ENCODE results near the gene CDH12. TPM values are rescaled to one million over a fixed set of nuclear protein-coding genes. Genes with fewer than 3 reads are reported as not detected.
A peak's percentile ranks its signal among the peaks of the same experiment; 100 is the strongest.

Gene CDH12
- total and polyA plus RNA-seq, 4 donors, result 0.02 to 0.33 (median 0.17) TPM; not detected in 1

DNA sequence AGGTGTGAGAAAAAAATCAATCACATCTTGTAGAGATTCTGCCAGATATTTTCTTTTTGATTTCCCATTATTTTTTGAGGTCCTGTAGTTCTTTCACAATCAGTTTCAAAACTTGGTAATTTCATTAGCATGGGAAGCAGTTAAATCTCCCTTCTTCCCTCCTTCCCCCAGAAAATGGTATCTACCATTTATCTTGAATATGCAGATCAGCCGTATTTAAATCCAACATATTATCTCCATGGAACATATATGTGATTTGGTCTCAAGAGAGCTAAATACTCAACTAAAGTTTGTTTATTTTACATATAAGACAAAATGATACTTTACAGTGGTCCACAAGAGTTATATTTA lies 1034.8 kb downstream of the CDH12 start:
- DNase-seq (ENCODE audit: low spot score), result no peak
- Histone ChIP-seq H3K27me3 (ENCODE audit: control insufficient read depth in 4 of 4, insufficient read depth in 4 of 4, low read length in 3 of 4) (no peaks in the 10 kb centered on the region), H3K36me3 (ENCODE audit: control insufficient read depth in 4 of 4, insufficient read depth in 3 of 4, low read depth in 1 of 4, low read length in 3 of 4) (no peaks in the 10 kb centered on the region), H3K27ac (ENCODE audit: low read depth in 1 of 2, low read length in 2 of 2) (no peak overlapping the region), H3K4me1 (ENCODE audit: control insufficient read depth in 4 of 4, insufficient read depth in 4 of 4, low read length in 3 of 4) (no peaks in the 10 kb centered on the region), H3K9ac (ENCODE audit: low read depth in 1 of 2, low read length in 2 of 2) (no peak overlapping the region), H3K9me3 (ENCODE audit: control insufficient read depth in 4 of 4, low read length in 3 of 4) (no peaks in the 10 kb centered on the region), H3K4me3 (ENCODE audit: low read depth in 1 of 3, low read length in 3 of 3) (peak overlapping the region in 2 of 3 donors; percentile 20 to 26)
- TF ChIP-seq NR2F2 (IDR thresholded peaks at IDR 0.05) (no peak), HNF4A (conservative IDR thresholded peaks at IDR 0.05) (no peak), RAD21 (IDR thresholded peaks at IDR 0.05) (no peak), RXRA (IDR thresholded peaks at IDR 0.05) (no peak), FOXA2 (IDR thresholded peaks at IDR 0.05) (no peak), FOXA1 (IDR thresholded peaks at IDR 0.05) (no peak), GABPA (IDR thresholded peaks at IDR 0.05 in 1 of 2, conservative IDR thresholded peaks at IDR 0.05 in 1 of 2) (no peak), YY1 (IDR thresholded peaks at IDR 0.05) (no peak), SP1 (IDR thresholded peaks at IDR 0.05) (no peak), EGR1 (IDR thresholded peaks at IDR 0.05; ENCODE audit: low read depth in 2 of 2) (no peak), JUND (IDR thresholded peaks at IDR 0.05) (no peak), HNF4G (IDR thresholded peaks at IDR 0.05) (no peak)
- TF ChIP-seq, protein P1, sequence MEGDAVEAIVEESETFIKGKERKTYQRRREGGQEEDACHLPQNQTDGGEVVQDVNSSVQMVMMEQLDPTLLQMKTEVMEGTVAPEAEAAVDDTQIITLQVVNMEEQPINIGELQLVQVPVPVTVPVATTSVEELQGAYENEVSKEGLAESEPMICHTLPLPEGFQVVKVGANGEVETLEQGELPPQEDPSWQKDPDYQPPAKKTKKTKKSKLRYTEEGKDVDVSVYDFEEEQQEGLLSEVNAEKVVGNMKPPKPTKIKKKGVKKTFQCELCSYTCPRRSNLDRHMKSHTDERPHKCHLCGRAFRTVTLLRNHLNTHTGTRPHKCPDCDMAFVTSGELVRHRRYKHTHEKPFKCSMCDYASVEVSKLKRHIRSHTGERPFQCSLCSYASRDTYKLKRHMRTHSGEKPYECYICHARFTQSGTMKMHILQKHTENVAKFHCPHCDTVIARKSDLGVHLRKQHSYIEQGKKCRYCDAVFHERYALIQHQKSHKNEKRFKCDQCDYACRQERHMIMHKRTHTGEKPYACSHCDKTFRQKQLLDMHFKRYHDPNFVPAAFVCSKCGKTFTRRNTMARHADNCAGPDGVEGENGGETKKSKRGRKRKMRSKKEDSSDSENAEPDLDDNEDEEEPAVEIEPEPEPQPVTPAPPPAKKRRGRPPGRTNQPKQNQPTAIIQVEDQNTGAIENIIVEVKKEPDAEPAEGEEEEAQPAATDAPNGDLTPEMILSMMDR (IDR thresholded peaks at IDR 0.05; ENCODE audit: low read depth, low read length, missing input control), result no peak
- TF ChIP-seq, protein P2, sequence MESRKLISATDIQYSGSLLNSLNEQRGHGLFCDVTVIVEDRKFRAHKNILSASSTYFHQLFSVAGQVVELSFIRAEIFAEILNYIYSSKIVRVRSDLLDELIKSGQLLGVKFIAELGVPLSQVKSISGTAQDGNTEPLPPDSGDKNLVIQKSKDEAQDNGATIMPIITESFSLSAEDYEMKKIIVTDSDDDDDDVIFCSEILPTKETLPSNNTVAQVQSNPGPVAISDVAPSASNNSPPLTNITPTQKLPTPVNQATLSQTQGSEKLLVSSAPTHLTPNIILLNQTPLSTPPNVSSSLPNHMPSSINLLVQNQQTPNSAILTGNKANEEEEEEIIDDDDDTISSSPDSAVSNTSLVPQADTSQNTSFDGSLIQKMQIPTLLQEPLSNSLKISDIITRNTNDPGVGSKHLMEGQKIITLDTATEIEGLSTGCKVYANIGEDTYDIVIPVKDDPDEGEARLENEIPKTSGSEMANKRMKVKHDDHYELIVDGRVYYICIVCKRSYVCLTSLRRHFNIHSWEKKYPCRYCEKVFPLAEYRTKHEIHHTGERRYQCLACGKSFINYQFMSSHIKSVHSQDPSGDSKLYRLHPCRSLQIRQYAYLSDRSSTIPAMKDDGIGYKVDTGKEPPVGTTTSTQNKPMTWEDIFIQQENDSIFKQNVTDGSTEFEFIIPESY (IDR thresholded peaks at IDR 0.05), result no peak
- TF ChIP-seq, protein P3, sequence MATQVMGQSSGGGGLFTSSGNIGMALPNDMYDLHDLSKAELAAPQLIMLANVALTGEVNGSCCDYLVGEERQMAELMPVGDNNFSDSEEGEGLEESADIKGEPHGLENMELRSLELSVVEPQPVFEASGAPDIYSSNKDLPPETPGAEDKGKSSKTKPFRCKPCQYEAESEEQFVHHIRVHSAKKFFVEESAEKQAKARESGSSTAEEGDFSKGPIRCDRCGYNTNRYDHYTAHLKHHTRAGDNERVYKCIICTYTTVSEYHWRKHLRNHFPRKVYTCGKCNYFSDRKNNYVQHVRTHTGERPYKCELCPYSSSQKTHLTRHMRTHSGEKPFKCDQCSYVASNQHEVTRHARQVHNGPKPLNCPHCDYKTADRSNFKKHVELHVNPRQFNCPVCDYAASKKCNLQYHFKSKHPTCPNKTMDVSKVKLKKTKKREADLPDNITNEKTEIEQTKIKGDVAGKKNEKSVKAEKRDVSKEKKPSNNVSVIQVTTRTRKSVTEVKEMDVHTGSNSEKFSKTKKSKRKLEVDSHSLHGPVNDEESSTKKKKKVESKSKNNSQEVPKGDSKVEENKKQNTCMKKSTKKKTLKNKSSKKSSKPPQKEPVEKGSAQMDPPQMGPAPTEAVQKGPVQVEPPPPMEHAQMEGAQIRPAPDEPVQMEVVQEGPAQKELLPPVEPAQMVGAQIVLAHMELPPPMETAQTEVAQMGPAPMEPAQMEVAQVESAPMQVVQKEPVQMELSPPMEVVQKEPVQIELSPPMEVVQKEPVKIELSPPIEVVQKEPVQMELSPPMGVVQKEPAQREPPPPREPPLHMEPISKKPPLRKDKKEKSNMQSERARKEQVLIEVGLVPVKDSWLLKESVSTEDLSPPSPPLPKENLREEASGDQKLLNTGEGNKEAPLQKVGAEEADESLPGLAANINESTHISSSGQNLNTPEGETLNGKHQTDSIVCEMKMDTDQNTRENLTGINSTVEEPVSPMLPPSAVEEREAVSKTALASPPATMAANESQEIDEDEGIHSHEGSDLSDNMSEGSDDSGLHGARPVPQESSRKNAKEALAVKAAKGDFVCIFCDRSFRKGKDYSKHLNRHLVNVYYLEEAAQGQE (IDR thresholded peaks at IDR 0.05), result no peak
- TF ChIP-seq, protein P4, sequence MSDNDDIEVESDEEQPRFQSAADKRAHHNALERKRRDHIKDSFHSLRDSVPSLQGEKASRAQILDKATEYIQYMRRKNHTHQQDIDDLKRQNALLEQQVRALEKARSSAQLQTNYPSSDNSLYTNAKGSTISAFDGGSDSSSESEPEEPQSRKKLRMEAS (IDR thresholded peaks at IDR 0.05), result no peak
- TF ChIP-seq, protein P5, sequence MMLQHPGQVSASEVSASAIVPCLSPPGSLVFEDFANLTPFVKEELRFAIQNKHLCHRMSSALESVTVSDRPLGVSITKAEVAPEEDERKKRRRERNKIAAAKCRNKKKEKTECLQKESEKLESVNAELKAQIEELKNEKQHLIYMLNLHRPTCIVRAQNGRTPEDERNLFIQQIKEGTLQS (IDR thresholded peaks at IDR 0.05), result no peak
- 85% methylated on average over 1 of the region's 1 CpG for WGBS
